Effector memory CD8-positive, alpha-beta T cell (primary cell): ENCODE measurements around the gene TLE5.
A peak's percentile ranks its signal among the peaks of the same experiment; 100 is the strongest.

Experiments
- ATAC-seq: fragments of 150-1000 bp; cut with Tn5 transposase; replicated peaks from 2 replicates; pipeline ENCODE4 v1.10.0; 2021; ENCODE audit warnings: mild to moderate bottlenecking, moderate library complexity
- DNase-seq, 3 experiments: peaks; one replicate each; pipeline ENCODE4 v3.0.0; 2021
- H3K27ac Mint-ChIP-seq, 2 donors: one replicate each; pipeline ENCODE4 v1.8.0; 2022; ENCODE audit warnings: mild to moderate bottlenecking in 2 of 2, mixed read lengths in 2 of 2, moderate library complexity in 2 of 2
- H3K27me3 Mint-ChIP-seq, 2 donors: one replicate each; pipeline ENCODE4 v1.8.0; 2022; ENCODE audit warnings: mixed read lengths in 2 of 2
- H3K36me3 Mint-ChIP-seq: one replicate; pipeline ENCODE4 v1.8.0; 2022; ENCODE audit warnings: mild to moderate bottlenecking, moderate library complexity, mixed read lengths; ENCODE audit not compliant: insufficient read depth
- H3K4me1 Mint-ChIP-seq, 2 donors: one replicate each; pipeline ENCODE4 v1.8.0; 2022; ENCODE audit warnings: low read depth in 2 of 2, mixed read lengths in 2 of 2
- H3K4me3 Mint-ChIP-seq, 2 donors: one replicate each; pipeline ENCODE4 v1.8.0; 2022; ENCODE audit warnings: mild to moderate bottlenecking in 2 of 2, mixed read lengths in 2 of 2, moderate library complexity in 2 of 2
- H3K9me3 Mint-ChIP-seq, 2 donors: one replicate each; pipeline ENCODE4 v1.8.0; 2022; ENCODE audit warnings: mixed read lengths in 2 of 2

The TLE5 gene

DNA sequence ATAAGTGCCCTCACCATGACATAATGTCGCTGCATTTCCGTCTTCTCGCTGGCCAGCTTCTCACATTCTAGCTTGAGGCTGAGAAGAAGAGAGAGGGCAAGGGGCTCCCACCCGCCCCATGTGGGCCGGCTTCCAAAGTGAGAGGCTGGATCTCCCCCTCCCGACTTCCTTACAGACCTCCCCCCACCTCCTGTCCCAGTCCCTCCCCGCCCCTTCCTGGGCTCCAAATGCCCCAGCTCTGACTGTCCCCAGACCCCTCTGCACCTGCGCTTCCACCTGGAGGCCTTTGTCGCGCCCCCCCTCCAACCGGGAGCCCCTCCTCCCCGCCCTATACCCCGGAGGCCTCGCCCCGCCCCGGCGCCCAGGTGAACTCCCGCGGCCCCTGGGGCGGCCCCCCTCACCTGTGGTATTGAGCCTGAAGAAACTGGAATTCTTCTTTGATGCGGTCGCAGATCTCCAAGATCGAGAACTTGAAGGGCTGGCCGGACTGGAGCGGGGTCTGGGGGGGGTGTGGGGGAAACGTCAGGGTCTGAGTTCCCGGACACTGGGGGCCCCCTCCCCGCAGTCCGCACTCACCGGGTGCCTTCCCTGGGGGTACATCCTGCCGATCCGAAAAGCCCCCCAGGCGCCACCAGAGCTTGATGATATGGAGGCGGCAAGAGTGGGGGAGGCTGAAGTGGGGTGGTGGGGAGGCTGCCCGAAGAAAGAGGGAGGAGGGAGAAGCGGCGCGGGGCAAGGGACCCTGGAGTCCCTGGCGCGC, 33.8 kb downstream of the TLE5 start:
- Mint-ChIP-seq H3K4me3 (peak overlapping the region; percentile 69 to 73), H3K27me3 (peaks cover 0 to 7% of the 10 kb centered on the region in 2 donors)

DNA sequence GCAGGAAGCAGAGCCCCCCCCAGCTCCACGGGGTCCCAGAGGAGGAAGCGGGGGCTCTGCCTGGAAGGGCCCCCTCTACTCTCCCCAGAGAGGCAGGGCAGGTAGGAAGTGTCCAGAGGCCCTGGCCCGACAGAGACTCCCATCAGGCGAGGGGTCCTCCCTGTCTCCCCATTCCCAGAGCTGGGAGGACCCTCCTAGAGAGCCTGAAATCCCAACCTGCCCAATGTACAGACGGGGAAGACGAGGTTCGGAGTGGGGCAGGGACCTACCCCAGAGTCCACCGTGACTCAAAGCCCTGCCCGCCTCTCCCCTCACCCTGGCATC, 34.4 kb downstream of the TLE5 start:
- H3K9me3 Mint-ChIP-seq, result no peaks in the 10 kb centered on the region

More for the DNA sequence above, 33.8 kb downstream of the TLE5 start:
- no peak for DNase-seq
- peaks cover 14 to 15% of the 10 kb centered on the region in 2 donors for H3K4me1 Mint-ChIP-seq
- peak; percentile 39 for ATAC-seq
- H3K9me3 Mint-ChIP-seq, result no peaks in the 10 kb centered on the region
- peak overlapping the region in 1 of 2 donors; percentile 58 for H3K27ac Mint-ChIP-seq
- H3K36me3 Mint-ChIP-seq, result no peaks in the 10 kb centered on the region

GRCh38 chr19:3027292-3027691, 35.0 kb downstream of the TLE5 start:
- Mint-ChIP-seq H3K4me3 (peak overlapping the region; percentile 69 to 73), H3K36me3 (no peaks in the 10 kb centered on the region), H3K4me1 (peaks cover 11 to 14% of the 10 kb centered on the region in 2 donors), H3K9me3 (no peaks in the 10 kb centered on the region), H3K27ac (peak overlapping the region in 1 of 2 donors; percentile 76), H3K27me3 (peaks cover 0 to 7% of the 10 kb centered on the region in 2 donors)
- DNase-seq (no peak), ATAC-seq (no peak)

More for the DNA sequence above, 34.4 kb downstream of the TLE5 start:
- DNase-seq, result no peak
- Mint-ChIP-seq H3K4me3 (peak overlapping the region; percentile 69 to 73), H3K27ac (peak overlapping the region in 1 of 2 donors; percentile 76), H3K4me1 (peaks cover 13 to 15% of the 10 kb centered on the region in 2 donors), H3K27me3 (peaks cover 0 to 7% of the 10 kb centered on the region in 2 donors), H3K36me3 (no peaks in the 10 kb centered on the region)
- no peak for ATAC-seq

- H3K27me3 Mint-ChIP-seq, result peaks cover 0 to 7% of the 10 kb centered on the region in 2 donors
- ATAC-seq (no peak), DNase-seq (no peak)
- no peak overlapping the region for H3K4me3 Mint-ChIP-seq
- no peak overlapping the region for H3K27ac Mint-ChIP-seq
- peaks cover 11 to 14% of the 10 kb centered on the region in 2 donors for H3K4me1 Mint-ChIP-seq
- H3K36me3 Mint-ChIP-seq, result no peaks in the 10 kb centered on the region
- H3K9me3 Mint-ChIP-seq, result no peaks in the 10 kb centered on the region
Observed at GRCh38 chr19:3026768-3027167, 35.5 kb downstream of the TLE5 start.

DNA sequence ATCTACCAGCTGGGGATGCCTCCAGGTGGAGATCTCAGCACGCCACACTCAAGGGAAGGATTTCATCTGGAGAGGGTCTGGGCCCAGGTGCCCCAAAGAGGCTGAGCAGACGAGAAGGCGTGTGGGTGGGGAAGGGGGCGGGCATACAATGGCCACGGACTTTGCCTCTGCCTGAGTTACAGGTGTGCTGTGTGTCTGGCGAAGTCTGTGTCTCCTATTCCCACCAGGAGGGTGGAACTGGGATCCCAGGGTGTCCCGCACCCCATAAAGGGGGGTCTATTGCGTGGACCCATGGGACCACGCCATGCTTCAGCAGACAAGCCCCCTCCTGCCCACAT, 36.8 kb downstream of the TLE5 start:
- peaks cover 11 to 14% of the 10 kb centered on the region in 2 donors for H3K4me1 Mint-ChIP-seq
- DNase-seq (no peak), ATAC-seq (no peak)
- H3K27ac Mint-ChIP-seq, result no peak overlapping the region
- no peak overlapping the region for H3K4me3 Mint-ChIP-seq
- no peaks in the 10 kb centered on the region for H3K36me3 Mint-ChIP-seq
- H3K9me3 Mint-ChIP-seq, result no peaks in the 10 kb centered on the region
- H3K27me3 Mint-ChIP-seq, result peaks cover 0 to 7% of the 10 kb centered on the region in 2 donors

DNA sequence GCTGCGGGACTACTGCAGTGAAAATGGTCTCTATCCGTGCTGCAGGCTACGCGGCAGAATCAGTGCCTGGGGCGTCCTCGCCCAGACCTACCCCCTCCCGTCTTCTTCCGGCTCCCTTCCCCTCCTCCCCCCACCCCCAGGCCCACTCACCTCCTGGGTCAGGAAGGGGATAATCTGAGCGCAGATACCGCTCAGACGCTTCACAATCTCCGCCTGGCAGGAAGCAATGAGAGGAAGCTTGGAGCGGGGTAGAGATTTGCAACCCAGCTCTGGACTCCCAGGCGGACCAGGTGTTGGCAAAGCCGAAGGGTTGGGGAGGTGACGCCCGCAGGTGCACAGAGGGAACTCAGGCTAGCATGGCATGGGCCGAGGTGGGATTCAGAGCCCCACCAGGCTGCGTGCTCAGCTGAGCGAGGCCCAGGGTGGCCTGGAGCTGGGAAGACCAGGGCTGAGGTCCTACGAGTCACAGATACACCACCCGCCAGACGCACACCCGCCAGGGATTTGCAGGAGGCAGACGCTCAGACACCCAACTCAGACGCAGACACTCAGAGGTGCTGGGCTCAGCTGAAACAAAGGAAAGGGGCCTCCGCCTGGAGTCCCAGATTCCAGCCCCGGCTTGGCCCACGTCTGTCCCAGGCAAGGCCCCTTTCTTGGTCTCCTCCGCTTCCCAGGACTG, 37.3 kb downstream of the TLE5 start:
- DNase-seq (no peak), ATAC-seq (no peak)
- Mint-ChIP-seq H3K4me1 (peaks cover 11 to 12% of the 10 kb centered on the region in 2 donors), H3K9me3 (no peaks in the 10 kb centered on the region), H3K4me3 (peak overlapping the region in 1 of 2 donors; percentile 41), H3K36me3 (no peaks in the 10 kb centered on the region), H3K27me3 (peaks cover 0 to 7% of the 10 kb centered on the region in 2 donors), H3K27ac (no peak overlapping the region)

DNA sequence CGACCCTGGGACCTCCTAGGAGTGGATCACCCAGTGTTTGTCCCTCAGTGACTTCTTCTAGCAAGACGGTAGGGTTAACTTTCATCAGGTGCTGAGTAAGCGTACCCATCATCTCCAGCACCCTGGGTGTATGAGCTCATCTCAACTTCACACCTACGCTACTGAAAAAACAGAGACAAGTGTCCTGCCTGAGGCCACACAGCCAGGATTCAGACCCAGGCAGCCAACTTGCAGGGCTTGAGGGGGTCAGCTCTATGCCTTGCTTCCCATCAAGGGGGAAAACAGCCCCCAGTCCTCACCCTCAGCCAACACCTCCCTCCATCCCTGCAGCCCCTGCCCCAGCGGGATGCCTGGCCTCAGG, 37.8 kb downstream of the TLE5 start:
- no peaks in the 10 kb centered on the region for H3K36me3 Mint-ChIP-seq
- no peaks in the 10 kb centered on the region for H3K9me3 Mint-ChIP-seq
- H3K4me1 Mint-ChIP-seq, result peaks cover 11% of the 10 kb centered on the region in 2 donors
- no peak for DNase-seq
- ATAC-seq, result no peak
- H3K4me3 Mint-ChIP-seq, result peak overlapping the region in 1 of 2 donors; percentile 41
- H3K27me3 Mint-ChIP-seq, result peaks cover 0 to 7% of the 10 kb centered on the region in 2 donors
- no peak overlapping the region for H3K27ac Mint-ChIP-seq

GRCh38 chr19:3020321-3020960, 41.9 kb downstream of the TLE5 start:
- Mint-ChIP-seq H3K27me3 (peaks cover 0 to 7% of the 10 kb centered on the region in 2 donors), H3K27ac (no peak overlapping the region), H3K36me3 (no peaks in the 10 kb centered on the region), H3K4me1 (peaks cover 2 to 3% of the 10 kb centered on the region in 2 donors), H3K9me3 (no peaks in the 10 kb centered on the region), H3K4me3 (no peak overlapping the region)
- ATAC-seq (no peak), DNase-seq (no peak)

GRCh38 chr19:3019211-3019854, 43.0 kb downstream of the TLE5 start:
- H3K4me3 Mint-ChIP-seq, result no peak overlapping the region
- H3K9me3 Mint-ChIP-seq, result no peaks in the 10 kb centered on the region
- no peaks in the 10 kb centered on the region for H3K4me1 Mint-ChIP-seq
- no peaks in the 10 kb centered on the region for H3K36me3 Mint-ChIP-seq
- H3K27me3 Mint-ChIP-seq, result no peaks in the 10 kb centered on the region
- ATAC-seq, result no peak
- no peak for DNase-seq
- no peak overlapping the region for H3K27ac Mint-ChIP-seq

- H3K27me3 Mint-ChIP-seq, result no peaks in the 10 kb centered on the region
- DNase-seq (no peak), ATAC-seq (no peak)
- no peak overlapping the region for H3K4me3 Mint-ChIP-seq
- peaks cover 3% of the 10 kb centered on the region for H3K36me3 Mint-ChIP-seq
- no peaks in the 10 kb centered on the region for H3K4me1 Mint-ChIP-seq
- no peak overlapping the region for H3K27ac Mint-ChIP-seq
- no peaks in the 10 kb centered on the region for H3K9me3 Mint-ChIP-seq
Observed at GRCh38 chr19:3017923-3018322, 44.4 kb downstream of the TLE5 start.

DNA sequence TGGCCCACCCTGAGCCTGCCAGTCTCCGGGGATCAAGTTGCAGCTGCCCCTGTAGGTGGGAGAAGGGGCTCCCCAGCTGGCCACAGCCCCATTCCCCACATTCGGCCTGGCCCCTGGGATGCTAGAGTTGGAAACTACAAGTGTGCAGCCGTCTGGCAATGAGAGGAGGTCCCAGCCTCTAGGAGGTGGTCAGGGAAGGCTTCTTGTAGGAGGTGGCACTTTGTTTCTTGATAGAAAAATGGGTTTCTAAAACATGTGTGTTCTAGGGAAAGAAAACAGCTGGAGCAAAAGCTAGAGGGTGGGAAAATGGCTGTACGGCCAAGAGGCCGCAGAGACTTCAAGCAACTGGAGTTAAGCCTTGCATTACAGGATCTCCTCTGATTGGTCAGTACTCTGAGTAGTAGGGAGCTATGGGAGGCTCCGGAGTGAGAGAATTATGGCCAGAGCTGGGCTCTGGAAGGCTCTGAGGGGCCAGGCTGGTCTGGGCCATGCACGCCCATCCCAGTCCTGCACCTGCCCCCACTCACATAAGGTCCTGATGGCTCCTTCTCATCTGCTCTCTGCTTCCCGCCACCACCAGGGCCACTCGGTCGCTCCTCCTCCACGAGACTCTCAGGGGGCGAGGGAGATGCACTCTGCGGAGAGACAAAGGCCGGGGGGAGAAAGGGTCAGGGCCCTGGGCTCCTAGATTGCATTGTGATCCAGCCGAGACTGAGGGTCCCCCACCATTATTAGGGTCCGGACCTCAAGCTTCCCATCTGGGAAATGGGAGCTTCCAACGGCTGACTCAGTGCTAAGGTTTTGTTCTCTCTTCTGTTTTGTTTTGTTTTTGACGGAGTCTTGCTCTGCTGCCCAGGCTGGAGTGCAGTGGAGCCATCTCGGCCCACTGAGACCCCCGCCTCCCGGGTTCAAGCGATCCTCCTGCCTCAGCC, 46.9 kb downstream of the TLE5 start:
- Mint-ChIP-seq H3K4me3 (no peak overlapping the region), H3K9me3 (no peaks in the 10 kb centered on the region), H3K4me1 (no peaks in the 10 kb centered on the region), H3K27me3 (no peaks in the 10 kb centered on the region), H3K36me3 (peaks cover 3% of the 10 kb centered on the region), H3K27ac (no peak overlapping the region)
- ATAC-seq (no peak), DNase-seq (no peak)

DNA sequence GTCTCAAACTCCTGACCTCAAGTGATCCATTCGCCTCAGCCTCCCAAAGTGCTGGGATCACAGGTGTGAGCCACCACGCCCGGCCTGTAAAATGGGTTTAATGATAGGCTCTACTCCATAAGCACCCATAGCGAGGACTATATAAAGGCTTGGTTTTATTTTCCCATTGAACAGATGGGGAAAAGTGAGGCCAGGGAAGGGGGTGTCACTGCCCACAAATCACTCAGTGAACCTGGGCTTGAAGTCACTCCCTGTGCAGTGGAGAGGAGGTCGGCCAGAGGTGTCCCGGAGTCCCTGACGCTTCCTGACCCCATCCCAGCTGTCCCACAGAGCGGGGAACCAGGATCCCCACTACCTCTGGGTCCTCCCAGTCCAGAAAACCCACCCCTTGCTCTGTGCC, 48.2 kb downstream of the TLE5 start:
- no peaks in the 10 kb centered on the region for H3K27me3 Mint-ChIP-seq
- no peak for DNase-seq
- ATAC-seq, result no peak
- H3K9me3 Mint-ChIP-seq, result no peaks in the 10 kb centered on the region
- H3K4me1 Mint-ChIP-seq, result no peaks in the 10 kb centered on the region
- no peak overlapping the region for H3K27ac Mint-ChIP-seq
- H3K4me3 Mint-ChIP-seq, result no peak overlapping the region
- H3K36me3 Mint-ChIP-seq, result peaks cover 3% of the 10 kb centered on the region
